Liver (tissue), 3 donors: ENCODE data around the gene CORO2B.

ENCODE experiments used
- CTCF ChIP-seq: fragments of 150-350 bp; IDR thresholded peaks from 2 replicates; pipeline ENCODE4 v1.5.1; 2017; ENCODE audit warnings: improper control_type of control experiment, low read depth, low read length; ENCODE audit not compliant: missing input control
- MAX ChIP-seq: IDR thresholded peaks from 2 replicates; pipeline ENCODE4 v1.6.1; 2016; ENCODE audit warnings: antibody characterized with exemption
- NR2F2 ChIP-seq: IDR thresholded peaks from 2 replicates; pipeline ENCODE4 v1.6.1; 2016; ENCODE audit warnings: antibody characterized with exemption
- YY1 ChIP-seq: IDR thresholded peaks from 2 replicates; pipeline ENCODE4 v1.6.1; 2016; ENCODE audit warnings: antibody characterized with exemption, mild to moderate bottlenecking
- donor health status: healthy.
- donor health status: healthy.

GRCh38 chr15:68565726-68566125 is 13.1 kb upstream of the CORO2B start:
- TF ChIP-seq NR2F2, result no peak
- TF ChIP-seq CTCF, result no peak
- TF ChIP-seq YY1, result no peak
- TF ChIP-seq MAX, result no peak
